Mesangial cell (primary cell): Measurements from ENCODE around the gene DDX39B. TPM values are rescaled to one million over a fixed set of nuclear protein-coding genes. Genes with fewer than 3 reads are reported as not detected.

Source experiments
- total RNA-seq: library from RNA; depleted of rRNA; stranded (reverse); fragments of >200 nt; gene quantifications from 2 replicates; pipeline ENCODE4 v1.2.3, GENCODE V29; 2015

DDX39B gene
- 416 and 449 TPM in 2 replicates for total RNA-seq

DNA sequence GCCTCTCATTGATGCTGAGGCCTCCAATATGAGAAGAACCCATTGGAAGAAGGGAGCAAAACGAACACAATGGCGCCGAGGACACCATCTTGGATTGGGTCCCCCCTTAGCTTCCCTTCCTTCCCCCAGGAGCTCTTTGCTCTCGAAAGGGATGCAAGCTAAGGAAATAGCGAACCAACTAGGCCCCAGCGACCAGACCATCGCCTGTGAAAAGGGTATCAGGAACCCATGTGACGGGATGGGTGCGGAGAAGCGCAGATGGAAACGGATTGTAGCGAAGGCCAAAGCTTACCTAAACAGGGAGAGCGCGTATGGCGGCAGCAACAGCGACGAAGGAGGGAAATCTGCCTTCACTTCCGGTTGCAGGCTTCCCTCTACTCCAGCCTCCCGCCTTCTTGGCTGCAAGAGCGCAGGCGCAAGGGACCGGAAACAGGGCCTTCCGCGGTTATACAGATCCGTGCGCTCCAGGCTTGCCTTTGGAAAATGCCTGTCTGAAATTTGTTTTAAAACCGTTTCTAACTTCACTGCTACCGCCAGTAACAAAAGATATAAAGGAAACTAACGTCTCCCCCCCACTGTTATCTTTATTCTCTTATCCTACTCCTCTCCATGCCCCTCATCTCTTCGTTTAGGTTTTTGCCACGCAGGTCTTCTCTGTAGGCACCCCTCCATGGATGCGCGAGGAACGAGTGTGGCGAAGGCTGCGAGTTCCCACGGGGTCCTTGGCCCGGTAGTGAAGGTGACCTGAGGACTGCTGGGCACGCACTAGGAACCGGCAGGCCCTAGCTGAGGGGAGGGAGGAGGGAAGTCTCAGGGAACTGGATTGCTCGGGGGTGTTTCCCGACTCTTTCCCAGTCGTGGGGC is at the start of gene DDX39B:
DDX39B (minus strand) TSS at position 346 of the 864 bp plus-strand sequence. CDS start 1,471 bp downstream, outside the sequence.

DNA sequence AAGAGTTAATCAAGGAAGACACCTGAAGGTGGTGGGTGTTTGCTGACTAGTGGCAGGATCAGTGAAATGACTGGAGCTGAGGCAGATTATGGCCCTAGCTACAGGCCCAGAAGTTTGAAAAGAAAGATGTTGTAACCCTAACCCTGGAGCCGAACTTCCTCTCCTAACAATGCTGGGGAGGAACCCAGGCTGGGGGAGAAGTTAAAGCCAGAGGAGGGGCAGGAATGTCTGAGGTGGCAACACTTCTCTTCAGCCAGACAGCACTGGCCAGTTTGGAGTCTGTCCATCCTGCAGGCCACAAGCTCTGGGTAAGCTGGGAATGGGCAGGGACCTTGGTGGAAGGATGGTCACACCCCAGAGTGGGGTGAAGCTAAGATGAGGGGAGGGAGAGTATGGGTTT is 44.2 kb upstream of the DDX39B start, which contains the start of gene LST1:
LST1 (plus strand) TSS at position 270 of the 400 bp plus-strand sequence. CDS start 1,023 bp downstream, outside the sequence.

DNA sequence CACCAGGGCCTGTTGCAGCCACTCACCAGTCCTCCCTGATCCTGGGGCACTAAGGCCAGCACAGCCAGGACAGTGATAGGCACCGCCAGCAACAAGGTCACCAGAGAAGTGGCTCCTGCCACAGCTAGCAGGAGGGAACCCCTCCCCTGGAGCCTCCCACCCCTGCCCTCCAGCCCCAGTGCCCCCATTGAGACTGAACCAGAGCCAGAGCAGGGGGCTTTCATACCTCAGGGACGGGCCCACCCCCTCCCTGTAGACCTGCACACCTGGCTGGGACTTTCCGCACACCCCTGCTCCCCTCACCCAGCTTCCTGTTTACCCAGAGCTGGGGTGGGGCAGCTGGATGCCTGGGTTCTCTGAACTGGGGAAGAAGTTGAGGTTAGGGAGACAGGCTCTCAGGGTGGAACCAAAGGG is 40.4 kb upstream of the DDX39B start, which contains the start of gene LTB:
LTB (minus strand) TSS at position 195 of the 414 bp plus-strand sequence; CDS start at position 188, 7 bp downstream.

DNA sequence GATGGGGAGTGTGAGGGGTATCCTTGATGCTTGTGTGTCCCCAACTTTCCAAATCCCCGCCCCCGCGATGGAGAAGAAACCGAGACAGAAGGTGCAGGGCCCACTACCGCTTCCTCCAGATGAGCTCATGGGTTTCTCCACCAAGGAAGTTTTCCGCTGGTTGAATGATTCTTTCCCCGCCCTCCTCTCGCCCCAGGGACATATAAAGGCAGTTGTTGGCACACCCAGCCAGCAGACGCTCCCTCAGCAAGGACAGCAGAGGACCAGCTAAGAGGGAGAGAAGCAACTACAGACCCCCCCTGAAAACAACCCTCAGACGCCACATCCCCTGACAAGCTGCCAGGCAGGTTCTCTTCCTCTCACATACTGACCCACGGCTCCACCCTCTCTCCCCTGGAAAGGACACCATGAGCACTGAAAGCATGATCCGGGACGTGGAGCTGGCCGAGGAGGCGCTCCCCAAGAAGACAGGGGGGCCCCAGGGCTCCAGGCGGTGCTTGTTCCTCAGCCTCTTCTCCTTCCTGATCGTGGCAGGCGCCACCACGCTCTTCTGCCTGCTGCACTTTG is 33.6 kb upstream of the DDX39B start, which contains the start of gene TNF:
TNF (plus strand) TSS at position 231 of the 567 bp plus-strand sequence; CDS start at position 408, 177 bp downstream.

DNA sequence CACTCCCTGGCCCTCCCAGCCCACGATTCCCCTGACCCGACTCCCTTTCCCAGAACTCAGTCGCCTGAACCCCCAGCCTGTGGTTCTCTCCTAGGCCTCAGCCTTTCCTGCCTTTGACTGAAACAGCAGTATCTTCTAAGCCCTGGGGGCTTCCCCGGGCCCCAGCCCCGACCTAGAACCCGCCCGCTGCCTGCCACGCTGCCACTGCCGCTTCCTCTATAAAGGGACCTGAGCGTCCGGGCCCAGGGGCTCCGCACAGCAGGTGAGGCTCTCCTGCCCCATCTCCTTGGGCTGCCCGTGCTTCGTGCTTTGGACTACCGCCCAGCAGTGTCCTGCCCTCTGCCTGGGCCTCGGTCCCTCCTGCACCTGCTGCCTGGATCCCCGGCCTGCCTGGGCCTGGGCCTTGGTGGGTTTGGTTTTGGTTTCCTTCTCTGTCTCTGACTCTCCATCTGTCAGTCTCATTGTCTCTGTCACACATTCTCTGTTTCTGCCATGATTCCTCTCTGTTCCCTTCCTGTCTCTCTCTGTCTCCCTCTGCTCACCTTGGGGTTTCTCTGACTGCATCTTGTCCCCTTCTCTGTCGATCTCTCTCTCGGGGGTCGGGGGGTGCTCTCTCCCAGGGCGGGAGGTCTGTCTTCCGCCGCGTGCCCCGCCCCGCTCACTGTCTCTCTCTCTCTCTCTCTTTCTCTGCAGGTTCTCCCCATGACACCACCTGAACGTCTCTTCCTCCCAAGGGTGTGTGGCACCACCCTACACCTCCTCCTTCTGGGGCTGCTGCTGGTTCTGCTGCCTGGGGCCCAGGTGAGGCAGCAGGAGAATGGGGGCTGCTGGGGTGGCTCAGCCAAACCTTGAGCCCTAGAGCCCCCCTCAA is 30.5 kb upstream of the DDX39B start, which contains the start of gene LTA:
LTA (plus strand) TSS at position 249 of the 871 bp plus-strand sequence; CDS start at position 703, 454 bp downstream.

DNA sequence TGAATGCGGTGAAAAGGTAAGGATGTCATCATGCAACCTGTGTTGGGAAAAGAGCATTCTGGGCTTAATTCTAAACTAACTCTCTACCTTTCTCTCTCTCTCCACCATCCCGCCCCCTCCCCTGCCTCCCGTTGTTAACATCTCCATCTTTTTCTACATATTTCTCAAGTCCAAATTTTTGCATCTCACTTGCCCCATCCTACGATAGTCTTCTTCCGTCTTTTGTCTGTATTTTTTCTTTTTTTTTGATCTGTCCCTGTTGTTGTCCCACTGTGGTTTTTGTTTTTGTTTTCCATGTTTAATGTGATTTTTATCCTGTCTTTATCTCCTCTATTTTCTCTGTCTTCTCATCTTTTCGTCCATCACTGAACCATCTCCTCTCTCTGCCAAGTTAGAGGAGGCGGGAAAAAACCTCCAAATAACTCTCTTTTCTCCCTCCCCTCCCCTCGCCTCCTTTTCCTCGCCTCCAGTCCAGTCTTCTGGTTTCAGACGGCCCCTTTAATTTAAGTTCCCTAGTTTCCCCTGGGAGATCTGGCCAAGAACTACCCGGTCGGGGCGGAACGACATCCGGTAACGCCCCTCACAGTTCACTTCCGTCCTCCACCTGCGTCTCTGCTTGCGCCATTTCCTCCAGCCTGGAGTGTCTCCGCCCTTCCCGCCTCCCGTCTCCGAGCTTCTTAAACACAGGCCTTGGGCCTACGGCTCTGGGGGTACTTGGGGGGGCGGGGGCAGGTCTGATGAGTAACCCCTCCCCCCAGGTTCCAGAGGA is 5.3 kb upstream of the DDX39B start, which contains the start of gene NFKBIL1:
NFKBIL1 (plus strand) TSS at position 651 of the 769 bp plus-strand sequence; CDS start at position 738, 87 bp downstream.

DNA sequence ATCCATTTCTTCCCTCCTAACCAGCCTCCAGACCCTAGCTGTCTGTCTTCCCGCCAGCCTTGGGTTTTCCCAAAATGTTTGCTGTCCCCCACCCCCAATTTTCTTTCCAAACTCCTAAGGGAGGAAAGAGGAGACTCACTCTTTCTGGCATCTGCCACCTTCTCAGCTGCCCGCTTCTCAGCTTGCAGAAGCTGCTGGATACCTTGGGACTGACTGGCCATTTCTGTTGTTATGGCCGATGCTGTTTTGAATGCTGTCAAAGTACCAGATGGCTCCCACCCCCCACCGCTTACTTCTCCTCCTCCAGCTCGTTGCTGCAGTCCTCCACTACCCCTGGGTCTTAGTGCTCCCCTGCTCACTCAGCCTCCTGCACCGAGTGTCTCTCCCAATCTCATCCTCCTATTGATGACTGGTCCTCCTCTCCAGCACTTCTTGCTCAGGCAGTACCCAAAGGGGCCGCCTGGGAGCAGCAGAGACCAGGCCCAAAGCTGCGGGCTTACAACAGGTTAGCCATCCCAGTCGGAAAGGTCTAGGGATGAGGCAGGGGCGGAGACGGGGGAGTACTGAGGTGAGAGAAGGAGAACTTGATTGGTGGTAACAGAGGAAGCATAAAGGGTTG is 4.6 kb upstream of the DDX39B start, which contains the start of gene ATP6V1G2:
ATP6V1G2 (minus strand) TSS at position 270 of the 619 bp plus-strand sequence; CDS start at position 221, 49 bp downstream.

DNA sequence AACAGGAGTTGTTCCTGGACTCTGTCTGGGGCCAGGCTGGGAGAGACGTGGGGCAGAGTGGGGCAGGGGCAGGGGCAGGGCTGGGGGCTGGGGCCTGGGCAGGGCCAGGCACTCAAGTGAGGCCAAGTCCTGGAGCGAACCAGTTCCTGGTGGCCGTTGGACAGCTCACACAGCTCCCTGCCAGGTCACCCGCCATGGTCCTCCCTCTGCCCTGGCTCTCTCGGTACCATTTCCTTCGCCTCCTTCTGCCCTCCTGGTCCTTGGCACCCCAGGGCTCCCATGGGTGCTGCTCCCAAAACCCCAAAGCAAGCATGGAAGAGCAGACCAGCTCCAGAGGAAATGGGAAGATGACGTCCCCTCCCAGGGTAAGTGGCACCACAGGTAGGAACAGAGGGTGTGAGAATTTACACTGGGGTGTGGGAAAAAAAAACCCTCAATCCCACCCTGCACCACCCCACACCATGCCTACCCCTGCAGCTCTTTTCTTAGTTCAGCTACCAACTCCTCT is 12.9 kb downstream of the DDX39B start, which contains the start of gene MCCD1:
MCCD1 (plus strand) TSS at position 142 of the 508 bp plus-strand sequence; CDS start at position 195, 53 bp downstream.

DNA sequence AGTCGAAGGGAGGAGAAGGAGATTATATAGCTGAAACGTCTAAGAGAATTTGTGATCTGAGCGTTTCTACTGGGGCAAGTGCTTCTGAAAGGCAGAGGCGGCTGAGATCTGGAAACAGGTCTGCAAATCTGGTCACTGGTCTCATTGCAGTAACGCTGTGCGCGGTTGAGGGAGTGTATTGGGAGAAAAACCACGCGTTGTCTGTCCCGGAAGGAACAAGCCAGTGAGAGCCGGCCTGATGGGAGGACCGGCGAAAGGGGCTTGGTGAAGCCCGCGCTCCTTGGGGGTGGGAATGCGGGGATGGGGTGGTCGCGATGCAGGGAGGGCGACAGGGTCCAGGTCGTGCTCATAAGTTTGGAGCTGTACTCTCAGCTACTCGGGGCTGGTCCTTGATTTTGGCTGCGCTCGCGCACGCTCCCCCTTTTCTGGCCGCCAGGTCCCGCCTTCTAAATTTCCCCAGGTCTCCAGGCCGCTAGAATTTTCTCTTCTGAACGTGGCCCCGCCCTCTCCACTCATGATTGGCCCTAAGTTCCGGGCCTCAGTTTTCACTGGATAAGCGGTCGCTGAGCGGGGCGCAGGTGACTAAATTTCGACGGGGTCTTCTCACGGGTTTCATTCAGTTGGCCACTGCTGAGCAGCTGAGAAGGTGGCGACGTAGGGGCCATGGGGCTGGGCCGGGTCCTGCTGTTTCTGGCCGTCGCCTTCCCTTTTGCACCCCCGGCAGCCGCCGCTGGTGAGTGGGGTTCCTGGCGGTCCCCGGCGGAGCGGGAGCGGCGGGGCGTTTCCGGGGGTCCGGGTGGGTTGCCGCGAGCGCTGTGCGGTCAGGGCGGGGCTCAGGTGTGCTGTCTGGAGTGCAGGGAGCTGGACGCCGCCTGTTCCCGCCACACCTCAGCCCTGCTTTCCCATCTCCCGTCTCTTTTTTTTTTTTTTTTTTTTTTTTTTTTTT is 44.0 kb downstream of the DDX39B start, which contains the start of gene MICB:
MICB (plus strand) TSS at position 615 of the 946 bp plus-strand sequence; CDS start at position 664, 49 bp downstream.

Other genes starting within 250 kb of the DDX39B start
- gene HLA-B, start 184.8 kb downstream of the DDX39B start, total RNA-seq, result 50.8 and 163 TPM in 2 replicates
- gene MICA, start 138.4 kb downstream of the DDX39B start, total RNA-seq, result 29.4 and 71.7 TPM in 2 replicates
- 7.5 and 28.2 TPM in 2 replicates for gene MICB, start 43.9 kb downstream of the DDX39B start, total RNA-seq
- not detected in 2 replicates for gene MCCD1, start 13.0 kb downstream of the DDX39B start, total RNA-seq
- gene ATP6V1G2, start 4.6 kb upstream of the DDX39B start, total RNA-seq, result 0.63 and 0.98 TPM in 2 replicates
- gene NFKBIL1, start 5.6 kb upstream of the DDX39B start, total RNA-seq, result 15.2 and 45.0 TPM in 2 replicates
- gene LTA, start 30.3 kb upstream of the DDX39B start, total RNA-seq, result not detected in 2 replicates
- gene TNF, start 33.6 kb upstream of the DDX39B start, total RNA-seq, result 1.3 and 5.7 TPM in 2 replicates
- gene LTB, start 40.4 kb upstream of the DDX39B start, total RNA-seq, result 1.3 and 2.0 TPM in 2 replicates
- gene LST1, start 44.3 kb upstream of the DDX39B start, total RNA-seq, result not detected in 2 replicates
- not detected in 2 replicates for gene NCR3, start 51.0 kb upstream of the DDX39B start, total RNA-seq
- gene AIF1, start 73.2 kb upstream of the DDX39B start, total RNA-seq, result not detected in 2 replicates
- 145 and 181 TPM in 2 replicates for gene PRRC2A, start 78.7 kb upstream of the DDX39B start, total RNA-seq
- 343 and 397 TPM in 2 replicates for gene BAG6, start 110.7 kb upstream of the DDX39B start, total RNA-seq
- gene APOM, start 113.9 kb upstream of the DDX39B start, total RNA-seq, result 2.8 and 5.2 TPM in 2 replicates
- 13.0 and 16.7 TPM in 2 replicates for gene C6orf47, start 118.8 kb upstream of the DDX39B start, total RNA-seq
- gene GPANK1, start 123.0 kb upstream of the DDX39B start, total RNA-seq, result 10.1 and 12.8 TPM in 2 replicates
- gene CSNK2B, start 124.1 kb upstream of the DDX39B start, total RNA-seq, result 302 and 333 TPM in 2 replicates
- gene LY6G5B, start 128.0 kb upstream of the DDX39B start, total RNA-seq, result 1.3 and 2.3 TPM in 2 replicates
- gene LY6G5C, start 139.1 kb upstream of the DDX39B start, total RNA-seq, result 0.65 TPM in 1 of 2 replicates, not detected in the other
- 31.6 and 46.3 TPM in 2 replicates for gene ABHD16A, start 161.3 kb upstream of the DDX39B start, total RNA-seq
- gene LY6G6F, start 164.9 kb upstream of the DDX39B start, total RNA-seq, result not detected in 2 replicates
- not detected in 2 replicates for gene LY6G6D, start 173.3 kb upstream of the DDX39B start, total RNA-seq
- not detected in 2 replicates for gene LY6G6C, start 179.7 kb upstream of the DDX39B start, total RNA-seq
- not detected in 2 replicates for gene MPIG6B, start 181.4 kb upstream of the DDX39B start, total RNA-seq
- gene DDAH2, start 187.3 kb upstream of the DDX39B start, total RNA-seq, result 38.1 and 92.2 TPM in 2 replicates
- gene CLIC1, start 194.5 kb upstream of the DDX39B start, total RNA-seq, result 577 and 1,120 TPM in 2 replicates
- 9.3 and 17.6 TPM in 2 replicates for gene MSH5, start 198.0 kb upstream of the DDX39B start, total RNA-seq
- 1.0 and 5.7 TPM in 2 replicates for gene SAPCD1, start 220.7 kb upstream of the DDX39B start, total RNA-seq
- 0.81 and 9.8 TPM in 2 replicates for gene VWA7, start 235.3 kb upstream of the DDX39B start, total RNA-seq